GM18868 (cell line): ENCODE measurements around the gene MEGF6.

ENCODE experiments used
- ATAC-seq: cut with Tn5 transposase; IDR thresholded peaks from one replicate; pipeline ENCODE4 v1.9.1; 2021; ENCODE audit warnings: mild to moderate bottlenecking, moderate library complexity; ENCODE audit not compliant: unreplicated experiment

Gene MEGF6

GRCh38 chr1:3611170-3612019, at the start of gene MEGF6:
TSS of gene MEGF6 (minus strand) at chr1:3611508. CDS start at chr1:3611268, 240 bp downstream.
- ATAC-seq = no peak

- no peak for ATAC-seq
Measured at GRCh38 chr1:3660704-3661103, 49.4 kb upstream of the MEGF6 start.

GRCh38 chr1:3659093-3659492, 47.8 kb upstream of the MEGF6 start:
- no peak for ATAC-seq

GRCh38 chr1:3658231-3658615, 46.9 kb upstream of the MEGF6 start:
- no peak for ATAC-seq

GRCh38 chr1:3657578-3658230, 46.4 kb upstream of the MEGF6 start:
- no peak for ATAC-seq

GRCh38 chr1:3657096-3657475, 45.8 kb upstream of the MEGF6 start:
- ATAC-seq = no peak

- peak; percentile 73 for ATAC-seq
Measured at GRCh38 chr1:3656450-3657095, 45.3 kb upstream of the MEGF6 start.

- no peak for ATAC-seq
Measured at GRCh38 chr1:3654549-3655281, 43.4 kb upstream of the MEGF6 start.

GRCh38 chr1:3653286-3653618, 41.9 kb upstream of the MEGF6 start:
- no peak for ATAC-seq

GRCh38 chr1:3652548-3653285, 41.4 kb upstream of the MEGF6 start:
- no peak for ATAC-seq

- ATAC-seq = peak; percentile 24
Measured at GRCh38 chr1:3651930-3652547, 40.7 kb upstream of the MEGF6 start, which contains the start of gene TP73. TSS of gene TP73 (plus strand) at chr1:3652516. CDS start at chr1:3682366, 29,850 bp downstream.

GRCh38 chr1:3651026-3651929, 40.0 kb upstream of the MEGF6 start:
- ATAC-seq = no peak

- no peak for ATAC-seq
Measured at GRCh38 chr1:3650248-3651025, 39.1 kb upstream of the MEGF6 start.

GRCh38 chr1:3649342-3650247, 38.3 kb upstream of the MEGF6 start, which contains the start of gene WRAP73:
TSS of gene WRAP73 (minus strand) at chr1:3650103. CDS start at chr1:3649999, 104 bp downstream.
- ATAC-seq = peak; percentile 81

GRCh38 chr1:3646596-3646995, 35.3 kb upstream of the MEGF6 start:
- no peak for ATAC-seq

GRCh38 chr1:3645666-3646355, 34.5 kb upstream of the MEGF6 start:
- ATAC-seq = no peak

- no peak for ATAC-seq
Measured at GRCh38 chr1:3645247-3645646, 33.9 kb upstream of the MEGF6 start.
